ENCODE results near the gene TRIM33.

The TRIM33 gene

DNA sequence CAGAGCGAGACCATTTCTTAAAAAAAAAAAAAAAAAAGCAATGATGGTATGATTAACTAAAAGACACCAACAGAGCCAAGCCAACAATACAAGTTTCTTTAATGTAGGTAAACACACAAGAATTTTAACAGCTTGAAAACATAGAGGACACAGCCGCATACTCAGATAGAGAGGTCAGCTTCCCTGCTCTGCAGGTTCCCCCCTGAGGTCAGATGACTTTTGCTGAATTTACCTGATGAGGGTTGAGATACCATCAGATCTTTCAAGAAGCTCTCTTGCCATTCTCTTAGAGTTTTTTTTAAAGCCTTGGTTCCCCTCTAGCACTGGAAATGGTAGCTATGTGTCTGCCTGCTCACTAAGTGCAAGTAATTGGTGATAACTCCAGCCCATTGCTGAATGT, 39.3 kb upstream of the TRIM33 start:
- no peak for DNase-seq
- no peak for TF ChIP-seq CTCF (IDR thresholded peaks at IDR 0.05; ENCODE audit: low read depth, low read length)
- Histone ChIP-seq H3K36me3 (no peaks in the 10 kb centered on the region), H3K27me3 (no peaks in the 10 kb centered on the region), H3K4me1 (no peaks in the 10 kb centered on the region), H3K4me3 (ENCODE audit: low read depth, low read length) (no peak overlapping the region), H3K9me3 (no peaks in the 10 kb centered on the region)

GRCh38 chr1:114549137-114549536, 38.1 kb upstream of the TRIM33 start:
- TF ChIP-seq CTCF (IDR thresholded peaks at IDR 0.05; ENCODE audit: low read depth, low read length) = no peak
- no peak overlapping the region for H3K4me3 ChIP-seq (ENCODE audit: low read depth, low read length)
- H3K4me1 ChIP-seq = no peaks in the 10 kb centered on the region
- no peaks in the 10 kb centered on the region for H3K9me3 ChIP-seq
- no peaks in the 10 kb centered on the region for H3K36me3 ChIP-seq
- H3K27me3 ChIP-seq = no peaks in the 10 kb centered on the region
- no peak for DNase-seq

DNA sequence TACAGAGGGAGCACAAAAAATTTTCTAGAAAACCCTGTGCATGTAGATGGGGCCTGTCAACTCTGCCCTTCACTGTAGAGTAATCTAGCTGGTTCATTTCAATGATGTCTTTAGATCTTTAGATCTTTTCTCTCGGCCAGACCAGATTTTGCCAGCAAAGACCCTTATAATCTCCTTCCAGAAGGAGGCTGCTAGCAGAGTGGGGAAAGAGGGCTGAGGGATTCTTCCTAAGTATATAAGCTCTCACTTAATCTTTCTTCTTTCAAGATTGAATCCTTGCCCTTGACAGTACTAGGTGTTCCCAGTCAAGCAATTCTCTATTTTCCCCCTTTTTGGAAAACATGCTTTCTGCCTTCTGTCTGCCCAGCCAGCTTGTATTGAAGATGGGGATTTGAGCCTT, 36.1 kb upstream of the TRIM33 start:
- Histone ChIP-seq H3K36me3 (no peaks in the 10 kb centered on the region), H3K4me1 (no peaks in the 10 kb centered on the region), H3K27me3 (no peaks in the 10 kb centered on the region), H3K4me3 (ENCODE audit: low read depth, low read length) (no peak overlapping the region), H3K9me3 (no peaks in the 10 kb centered on the region)
- no peak for TF ChIP-seq CTCF (IDR thresholded peaks at IDR 0.05; ENCODE audit: low read depth, low read length)
- no peak for DNase-seq

GRCh38 chr1:114545796-114546195, 34.8 kb upstream of the TRIM33 start:
- no peaks in the 10 kb centered on the region for H3K4me1 ChIP-seq
- no peaks in the 10 kb centered on the region for H3K36me3 ChIP-seq
- no peak overlapping the region for H3K4me3 ChIP-seq (ENCODE audit: low read depth, low read length)
- no peak for DNase-seq
- H3K9me3 ChIP-seq = no peaks in the 10 kb centered on the region
- no peak for TF ChIP-seq CTCF (IDR thresholded peaks at IDR 0.05; ENCODE audit: low read depth, low read length)
- H3K27me3 ChIP-seq = no peaks in the 10 kb centered on the region

DNA sequence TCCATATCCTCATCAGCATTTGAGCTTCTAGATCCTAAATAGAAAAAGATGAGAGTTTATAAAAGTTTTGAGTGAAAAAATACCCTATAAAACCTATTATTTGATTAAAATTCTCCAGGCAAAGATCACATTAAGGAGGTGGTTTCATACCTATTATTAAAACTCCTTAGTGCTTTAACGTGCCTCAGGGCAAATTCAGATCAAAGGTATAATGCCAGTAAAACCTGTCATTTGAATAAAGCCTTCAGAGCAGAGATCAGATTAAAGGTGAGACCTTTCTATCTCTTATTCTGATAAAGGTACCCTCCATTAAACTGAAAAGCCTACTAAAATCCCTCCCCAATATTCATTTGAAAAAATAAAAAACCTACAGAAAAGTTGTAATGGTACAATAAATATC, 34.3 kb upstream of the TRIM33 start:
- DNase-seq = no peak
- no peaks in the 10 kb centered on the region for H3K27me3 ChIP-seq
- no peaks in the 10 kb centered on the region for H3K36me3 ChIP-seq
- H3K4me1 ChIP-seq = no peaks in the 10 kb centered on the region
- TF ChIP-seq CTCF (IDR thresholded peaks at IDR 0.05; ENCODE audit: low read depth, low read length) = no peak
- no peaks in the 10 kb centered on the region for H3K9me3 ChIP-seq
- no peak overlapping the region for H3K4me3 ChIP-seq (ENCODE audit: low read depth, low read length)

- Histone ChIP-seq H3K36me3 (no peaks in the 10 kb centered on the region), H3K4me1 (no peaks in the 10 kb centered on the region), H3K27me3 (no peaks in the 10 kb centered on the region), H3K4me3 (ENCODE audit: low read depth, low read length) (no peak overlapping the region), H3K9me3 (no peaks in the 10 kb centered on the region)
- no peak for TF ChIP-seq CTCF (IDR thresholded peaks at IDR 0.05; ENCODE audit: low read depth, low read length)
- no peak for DNase-seq
These were observed 29.8 kb upstream of the TRIM33 start for GRCh38 chr1:114540821-114541220.

Measured in BE2C (cell line).